ENCODE results near the gene NDUFA5. TPM values are rescaled to one million over a fixed set of nuclear protein-coding genes. Genes with fewer than 3 reads are reported as not detected.
"Not testable (repeated sequence)": the region's sequence is repeated elsewhere in the genome, so short reads cannot be mapped to it uniquely, and the experiment has no call there.

The NDUFA5 gene
- total RNA-seq, 2 donors from 2014 or later = 33.3 to 50.6 TPM

DNA sequence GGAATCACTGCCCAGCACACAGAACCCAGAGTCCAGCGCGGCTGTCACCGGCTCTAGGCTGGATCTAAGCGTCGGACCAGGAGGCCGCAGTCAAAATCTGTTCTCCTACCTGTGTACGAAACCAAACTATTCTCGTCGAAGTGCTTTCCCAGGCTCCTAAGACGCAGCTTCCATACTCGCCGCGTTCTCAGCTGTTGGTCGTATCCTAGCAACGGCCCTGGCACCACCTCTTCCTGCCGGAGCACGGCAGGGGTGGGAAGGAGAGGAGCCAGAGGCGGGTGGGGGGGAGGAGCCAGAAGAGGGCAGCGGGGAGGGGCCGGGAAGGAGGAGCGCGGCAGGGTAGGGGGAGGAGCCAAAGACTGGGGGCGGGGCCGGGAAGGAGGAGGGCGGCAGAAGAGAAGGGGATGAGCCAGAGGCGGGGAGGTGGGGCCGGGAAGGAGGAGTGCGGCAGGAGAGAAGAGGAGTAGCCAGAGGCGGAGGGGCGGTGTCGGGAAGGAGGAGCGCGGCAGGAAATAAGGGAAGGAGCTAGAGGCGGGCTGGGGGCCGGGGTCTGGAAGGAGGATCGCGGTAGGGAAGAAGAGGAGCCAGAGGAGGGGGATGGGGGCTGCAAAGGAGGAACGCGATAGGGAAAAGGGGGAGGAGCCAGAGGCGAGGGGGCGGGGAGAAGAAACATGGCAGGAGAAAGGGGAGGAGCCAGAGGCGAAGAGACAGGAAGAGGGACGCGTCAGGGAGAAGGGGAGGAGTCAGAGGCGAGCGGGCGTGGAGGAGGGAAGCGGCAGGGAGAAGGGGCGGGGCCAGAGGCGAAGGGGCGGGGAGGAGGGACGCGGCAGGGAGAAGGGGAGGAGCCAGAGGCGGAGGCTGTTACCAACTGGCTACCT is 23.0 kb downstream of the NDUFA5 start, which contains the start of gene IQUB:
TSS of gene IQUB (minus strand) at position 213 of the 878 bp plus-strand sequence. CDS start 22,255 bp downstream, outside the sequence.
- TF ChIP-seq POLR2A (IDR thresholded peaks at IDR 0.05) = peak; percentile 12 to 79 (median 71)
- TF ChIP-seq, protein P1, sequence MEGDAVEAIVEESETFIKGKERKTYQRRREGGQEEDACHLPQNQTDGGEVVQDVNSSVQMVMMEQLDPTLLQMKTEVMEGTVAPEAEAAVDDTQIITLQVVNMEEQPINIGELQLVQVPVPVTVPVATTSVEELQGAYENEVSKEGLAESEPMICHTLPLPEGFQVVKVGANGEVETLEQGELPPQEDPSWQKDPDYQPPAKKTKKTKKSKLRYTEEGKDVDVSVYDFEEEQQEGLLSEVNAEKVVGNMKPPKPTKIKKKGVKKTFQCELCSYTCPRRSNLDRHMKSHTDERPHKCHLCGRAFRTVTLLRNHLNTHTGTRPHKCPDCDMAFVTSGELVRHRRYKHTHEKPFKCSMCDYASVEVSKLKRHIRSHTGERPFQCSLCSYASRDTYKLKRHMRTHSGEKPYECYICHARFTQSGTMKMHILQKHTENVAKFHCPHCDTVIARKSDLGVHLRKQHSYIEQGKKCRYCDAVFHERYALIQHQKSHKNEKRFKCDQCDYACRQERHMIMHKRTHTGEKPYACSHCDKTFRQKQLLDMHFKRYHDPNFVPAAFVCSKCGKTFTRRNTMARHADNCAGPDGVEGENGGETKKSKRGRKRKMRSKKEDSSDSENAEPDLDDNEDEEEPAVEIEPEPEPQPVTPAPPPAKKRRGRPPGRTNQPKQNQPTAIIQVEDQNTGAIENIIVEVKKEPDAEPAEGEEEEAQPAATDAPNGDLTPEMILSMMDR (IDR thresholded peaks at IDR 0.05) = no peak
- H3K27me3 ChIP-seq = no peaks in the 10 kb centered on the region
- H3K4me1 ChIP-seq = peaks cover 6% of the 10 kb centered on the region
- 1% methylated on average over 45 to 50 of the region's 54 CpGs for WGBS, 2 donors
- no peaks in the 10 kb centered on the region for H3K36me3 ChIP-seq (replicated peaks in 1 of 2; ENCODE audit: insufficient read depth in 1 of 2, low read depth in 2 of 2)
- H3K4me3 ChIP-seq = peak within 1 kb of the TSS; percentile 55 to 85
- DNase-seq (peak; percentile 99 to 100 (median 100)), ATAC-seq (peak; percentile 90)
- intact Hi-C loops (cut with DNase I) = no loop called here
- H3K9me3 ChIP-seq = no peaks in the 10 kb centered on the region
- H3K27ac ChIP-seq = peak within 1 kb of the TSS; percentile 82 to 93 (median 90)

DNA sequence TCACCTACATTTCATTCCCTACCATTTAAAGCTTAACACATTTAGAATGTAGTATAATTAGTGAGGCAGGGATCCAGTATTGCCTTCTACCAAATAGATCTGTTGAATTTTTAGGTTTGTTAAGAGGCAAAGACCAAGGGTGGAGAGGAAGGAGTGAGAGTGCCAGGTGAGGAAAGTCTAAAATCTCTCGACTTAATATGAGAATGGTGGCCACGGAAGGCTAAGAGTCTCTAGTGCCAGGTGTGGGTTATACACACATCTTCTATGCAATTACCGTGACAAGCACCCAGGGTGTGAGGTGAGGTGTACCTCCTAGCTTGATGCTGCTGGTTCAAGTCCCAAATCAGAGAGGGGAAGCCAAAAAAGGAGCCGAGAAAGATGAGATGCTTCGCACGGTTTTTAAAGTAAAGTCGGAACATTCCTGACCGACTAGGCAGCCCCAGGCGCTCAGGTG is 23.7 kb downstream of the NDUFA5 start:
- no peak for DNase-seq
- TF ChIP-seq, protein P1 (IDR thresholded peaks at IDR 0.05) = no peak
- H3K9me3 ChIP-seq = peaks cover 0 to 3% (median 0%) of the 10 kb centered on the region in 3 donors
- peak overlapping the region; percentile 82 to 93 (median 90) for H3K27ac ChIP-seq
- no peak for ATAC-seq
- H3K4me3 ChIP-seq = peak overlapping the region in 1 of 2 donors; percentile 55
- no peaks in the 10 kb centered on the region for H3K27me3 ChIP-seq
- no peaks in the 10 kb centered on the region for H3K36me3 ChIP-seq (replicated peaks in 1 of 2; ENCODE audit: insufficient read depth in 1 of 2, low read depth in 2 of 2)
- H3K4me1 ChIP-seq = peaks cover 6% of the 10 kb centered on the region
- intact Hi-C loops (cut with DNase I) = no loop called here
- 0 to 2% methylated on average over 9 of the region's 9 CpGs for WGBS, 2 donors

DNA sequence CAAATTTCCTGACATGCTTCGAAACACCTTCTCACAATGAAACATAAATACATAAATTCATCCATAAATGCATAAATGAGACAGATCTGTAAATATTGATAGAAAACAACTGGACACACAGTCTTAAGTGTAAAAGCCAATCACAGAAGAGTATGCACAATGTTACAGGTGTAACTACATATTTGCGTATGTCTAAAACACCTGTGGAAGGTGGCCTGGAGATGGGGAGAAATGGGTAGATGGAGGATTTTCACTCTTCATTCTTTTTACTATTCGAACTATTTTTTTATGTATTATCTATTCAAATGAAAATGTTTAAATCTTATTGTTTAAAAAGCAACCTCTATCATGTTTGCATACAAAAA is 24.1 kb downstream of the NDUFA5 start:
- intact Hi-C loops (cut with DNase I) = no loop called here

DNA sequence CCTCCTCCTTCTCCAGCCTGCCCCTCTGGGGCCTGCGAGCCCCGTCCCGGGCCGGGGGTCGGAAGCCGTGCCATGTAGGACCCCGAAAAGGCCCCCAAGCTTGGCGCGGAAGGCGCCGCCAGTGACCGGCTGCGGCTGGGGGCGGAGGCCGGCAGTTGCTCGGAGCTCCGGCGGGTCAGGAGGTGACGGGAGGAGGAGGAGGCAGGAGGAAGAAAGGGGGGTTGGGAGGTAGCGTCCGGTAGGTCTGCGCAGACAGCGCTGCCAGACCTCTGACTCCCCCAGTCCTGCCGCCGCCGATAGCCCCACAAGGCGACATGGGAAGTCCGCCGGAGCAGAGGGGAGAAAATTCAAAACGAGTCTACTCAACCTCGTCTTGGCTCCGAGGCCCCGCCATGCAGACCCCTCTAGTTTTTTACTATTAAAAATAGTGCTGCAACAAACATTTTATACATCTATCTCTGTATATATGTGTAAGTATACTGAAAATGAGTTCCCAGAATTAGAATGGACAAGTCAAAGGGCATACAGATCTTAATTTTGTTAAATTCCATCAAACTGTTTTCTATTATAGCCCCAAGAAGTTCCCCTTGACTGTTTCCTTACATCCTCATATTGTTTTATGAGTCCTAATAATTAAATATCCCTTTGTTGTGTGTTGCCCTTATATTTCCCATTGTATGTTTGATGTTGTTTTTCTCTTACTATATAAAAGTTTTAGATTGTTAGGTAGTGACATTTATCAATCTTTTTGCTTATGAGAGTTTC is 24.6 kb downstream of the NDUFA5 start:
- H3K9me3 ChIP-seq; intact Hi-C loops (cut with DNase I); H3K36me3 ChIP-seq (replicated peaks in 1 of 2; ENCODE audit: insufficient read depth in 1 of 2, low read depth in 2 of 2); H3K4me1 ChIP-seq; H3K27me3 ChIP-seq; ATAC-seq: not testable (repeated sequence)
- H3K4me3 ChIP-seq = peak overlapping the region in 1 of 2 donors; percentile 12
- peak overlapping the region in 2 of 4 donors; percentile 38 to 90 for H3K27ac ChIP-seq
- peak; percentile 28 to 39 (median 34) for DNase-seq
- 1 to 4% methylated on average over 25 to 29 of the region's 33 CpGs for WGBS, 2 donors

More for the DNA sequence above, 24.1 kb downstream of the NDUFA5 start:
- no peak for TF ChIP-seq POLR2A (IDR thresholded peaks at IDR 0.05)
- TF ChIP-seq, protein P1 (IDR thresholded peaks at IDR 0.05) = no peak
- Histone ChIP-seq H3K27ac (peak overlapping the region; percentile 82 to 93 (median 90)), H3K36me3 (replicated peaks in 1 of 2; ENCODE audit: insufficient read depth in 1 of 2, low read depth in 2 of 2) (no peaks in the 10 kb centered on the region), H3K4me1 (peaks cover 6% of the 10 kb centered on the region), H3K27me3 (no peaks in the 10 kb centered on the region), H3K9me3 (peaks cover 0 to 4% (median 0%) of the 10 kb centered on the region in 3 donors), H3K4me3 (no peak overlapping the region)
- DNase-seq (no peak), ATAC-seq (no peak)
- WGBS, 2 donors = 35 to 42% methylated on average over 3 of the region's 3 CpGs

DNA sequence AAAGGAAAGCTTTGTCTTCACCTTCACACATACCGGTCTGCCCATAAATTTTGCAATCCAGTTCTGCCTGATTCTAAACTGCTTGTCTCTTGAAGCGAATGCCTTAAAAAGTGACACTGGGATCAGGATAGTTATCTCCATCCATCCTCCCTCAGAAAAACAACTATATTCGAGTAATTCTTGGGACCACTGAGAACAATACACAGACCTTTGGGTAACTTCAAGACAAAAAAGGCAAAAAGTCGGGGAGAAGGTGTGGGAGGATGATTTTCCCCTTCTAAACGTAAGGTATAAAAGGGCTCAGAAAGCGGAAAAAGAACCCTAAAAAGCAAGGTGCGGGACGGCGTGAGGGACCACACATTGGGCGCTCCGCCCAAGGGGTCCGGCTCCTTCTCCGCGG is 25.3 kb downstream of the NDUFA5 start:
- H3K36me3 ChIP-seq (replicated peaks in 1 of 2; ENCODE audit: insufficient read depth in 1 of 2, low read depth in 2 of 2); H3K27me3 ChIP-seq; H3K4me1 ChIP-seq; DNase-seq; intact Hi-C loops (cut with DNase I); ATAC-seq; H3K4me3 ChIP-seq; H3K9me3 ChIP-seq: not testable (repeated sequence)
- H3K27ac ChIP-seq = peak overlapping the region in 1 of 4 donors; percentile 90
- WGBS, 2 donors = 3 to 10% methylated on average over 5 to 6 of the region's 14 CpGs

DNA sequence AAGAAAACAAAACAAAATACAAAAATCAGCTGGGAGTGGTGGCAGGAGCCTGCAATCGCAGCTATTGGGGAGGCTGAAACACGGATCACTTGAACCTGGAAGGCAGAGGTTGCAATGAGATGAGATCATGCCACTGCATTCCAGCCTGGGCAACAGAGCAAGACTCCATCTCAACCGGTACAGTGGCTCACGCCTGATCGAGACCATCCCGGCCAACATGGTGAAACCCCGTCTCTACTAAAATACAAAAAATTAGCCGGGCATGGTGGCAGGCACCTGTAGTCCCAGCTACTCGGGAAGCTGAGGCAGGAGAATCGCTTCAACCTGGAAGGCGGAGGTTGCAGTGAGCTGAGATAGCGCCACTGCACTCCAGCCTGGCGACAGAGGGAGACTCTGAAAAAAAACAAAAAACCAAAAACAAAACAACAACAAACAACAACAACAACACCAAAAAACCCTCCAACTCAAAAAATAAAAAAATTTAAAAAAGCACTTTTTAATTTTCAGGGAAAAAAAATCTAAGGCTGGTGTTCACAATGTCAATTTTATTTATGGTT is 27.5 kb downstream of the NDUFA5 start:
- H3K4me1 ChIP-seq; ATAC-seq; H3K27me3 ChIP-seq; H3K4me3 ChIP-seq; H3K27ac ChIP-seq; H3K9me3 ChIP-seq; DNase-seq; H3K36me3 ChIP-seq (replicated peaks in 1 of 2; ENCODE audit: insufficient read depth in 1 of 2, low read depth in 2 of 2); intact Hi-C loops (cut with DNase I): not testable (repeated sequence)
- 87 to 91% methylated on average over 12 to 13 of the region's 13 CpGs for WGBS, 2 donors
